HepG2 (cell line): ENCODE measurements around the gene AMZ1. TPM values are rescaled to one million over a fixed set of nuclear protein-coding genes. Genes with fewer than 3 reads are reported as not detected.
A peak's percentile ranks its signal among the peaks of the same experiment; 100 is the strongest.

ENCODE experiments used
- ATAC-seq: fragments of 200-7000 bp; cut with Tn5 transposase; 3 replicates; pipeline ENCODE4 v1.9.1; 2020; ENCODE audit warnings: mild to moderate bottlenecking, moderate library complexity
- BruUV-seq: library from RNA; stranded (reverse); fragments of 400-500 nt; replicated peaks from 2 replicates; lab custom pipeline; 2021; lab: Mats Ljungman, UMichigan
- CTCF ChIA-PET: fragments of 300-600 bp; formaldehyde crosslinking; extraction: SDS; loops from one replicate; lab custom pipeline; 2021; ENCODE audit warnings: low total read pairs, inconsistent platforms, low intra/inter-chr PET ratio; lab: Yijun Ruan, JAX
- POLR2A ChIA-PET: fragments of 350-600 bp; sonication (Branson Sonifier 250); formaldehyde crosslinking; loops from one replicate; lab custom pipeline; 2020; ENCODE audit warnings: antibody characterized with exemption, inconsistent platforms; lab: Yijun Ruan, JAX
- DNase-seq: peaks from one replicate; pipeline ENCODE4 v3.0.0-alpha.2; 2015; ENCODE audit warnings: low spot score
- FAIRE-seq: peaks from 3 replicates; lab custom pipeline; 2011; peaks lifted over from hg19 to GRCh38; lab: Jason Lieb, UNC
- H2AFZ ChIP-seq: one replicate; pipeline ENCODE4 v1.6.1; 2011; ENCODE audit warnings: low read length, inconsistent platforms
- H3K27ac ChIP-seq: fragments of 300-600 bp; 3 replicates; pipeline ENCODE4 v1.8.0; 2011; ENCODE audit warnings: mixed run types, mild to moderate bottlenecking, mixed read lengths, low read length, inconsistent platforms; ENCODE audit not compliant: insufficient read depth; ENCODE audit errors: extremely low read length
- H3K27me3 ChIP-seq, 2 experiments: fragments of 200-600 bp in 1 of 2; 2 replicates in 1 of 2; 3 replicates in 1 of 2; pipeline versions ENCODE4 v1.6.0 to v1.8.0; 2011; ENCODE audit warnings: low read length in 2 of 2, mild to moderate bottlenecking in 2 of 2, moderate library complexity in 2 of 2, inconsistent platforms in 1 of 2; ENCODE audit not compliant: insufficient read depth in 2 of 2, control insufficient read depth in 1 of 2
- H3K36me3 ChIP-seq, 2 experiments: fragments of 200-600 bp in 1 of 2; replicated peaks in 1 of 2; 2 replicates in 1 of 2; 3 replicates in 1 of 2; pipeline versions ENCODE4 v1.5.1 to v1.8.0; 2011; ENCODE audit warnings: low read length in 2 of 2, inconsistent platforms in 1 of 2; ENCODE audit not compliant: insufficient read depth in 2 of 2, control insufficient read depth in 1 of 2
- H3K4me1 ChIP-seq: 2 replicates; pipeline ENCODE4 v1.5.1; 2012; ENCODE audit warnings: low read length, inconsistent platforms; ENCODE audit not compliant: insufficient read depth
- H3K4me2 ChIP-seq: 2 replicates; pipeline ENCODE4 v1.6.0; 2011; ENCODE audit warnings: low read depth, low read length, inconsistent platforms
- H3K4me3 ChIP-seq, 3 experiments: fragments of 200-600 bp in 1 of 3; sonication (generic), shearing (Covaris generic) in 1 of 3; replicated peaks in 1 of 3; 2 replicates each; pipeline ENCODE4 v1.5.1; 2011 to 2016; ENCODE audit warnings: low read length in 3 of 3, inconsistent platforms in 2 of 3, low read depth in 2 of 3, mild to moderate bottlenecking in 2 of 3, control low read depth in 1 of 3, mixed read lengths in 1 of 3; ENCODE audit not compliant: insufficient read depth in 1 of 3
- H3K79me2 ChIP-seq: one replicate; pipeline ENCODE4 v1.6.1; 2011; ENCODE audit warnings: low read length, inconsistent platforms; ENCODE audit not compliant: insufficient read depth
- H3K9ac ChIP-seq: 2 replicates; pipeline ENCODE4 v1.6.0; 2011; ENCODE audit warnings: mild to moderate bottlenecking, low read depth, low read length, inconsistent platforms; ENCODE audit not compliant: insufficient read depth
- H3K9me3 ChIP-seq: 2 replicates; pipeline ENCODE4 v1.5.1; 2012; ENCODE audit warnings: mild to moderate bottlenecking, low read length
- H4K20me1 ChIP-seq: 2 replicates; pipeline ENCODE4 v1.6.0; 2011; ENCODE audit warnings: inconsistent platforms, mild to moderate bottlenecking, low read length, moderate library complexity; ENCODE audit not compliant: insufficient read depth
- AGO1 ChIP-seq: fragments of 200-400 bp; formaldehyde crosslinking; IDR thresholded peaks from 2 replicates; pipeline ENCODE4 v1.6.1; 2017; ENCODE audit warnings: mild to moderate bottlenecking, low read depth, low read length, moderate library complexity; ENCODE audit not compliant: poor library complexity, severe bottlenecking
- AGO2 ChIP-seq: fragments of 200-400 bp; formaldehyde crosslinking; optimal IDR thresholded peaks from 2 replicates; pipeline ENCODE3; 2017; ENCODE audit warnings: mild to moderate bottlenecking, low read depth, low read length, moderate library complexity
- DNMT3B ChIP-seq: conservative IDR thresholded peaks from 2 replicates; pipeline ENCODE4 v1.6.1; 2016; ENCODE audit warnings: missing biosample characterization, control low read depth
- EP300 ChIP-seq, 3 experiments: sonication (generic) in 1 of 3; formaldehyde crosslinking in 1 of 3; IDR thresholded peaks; 2 replicates each; pipeline versions ENCODE4 v1.5.1 to v1.6.1; 2011 to 2020; ENCODE audit warnings: low read depth in 2 of 3, low read length in 2 of 3, borderline replicate concordance in 1 of 3, improper control_type of control experiment in 1 of 3, mild to moderate bottlenecking in 1 of 3, missing genetic modification reagents in 1 of 3, moderate library complexity in 1 of 3
- FOSL1 ChIP-seq: sonication (generic); formaldehyde crosslinking; IDR thresholded peaks from 2 replicates; pipeline ENCODE4 v1.9.0; 2021; ENCODE audit warnings: missing genetic modification reagents, borderline replicate concordance
- HNRNPL ChIP-seq: fragments of 200-400 bp; formaldehyde crosslinking; IDR thresholded peaks from 2 replicates; pipeline ENCODE4 v1.6.1; 2017; ENCODE audit warnings: mild to moderate bottlenecking, low read depth, low read length
- HNRNPLL ChIP-seq: fragments of 200-400 bp; formaldehyde crosslinking; IDR thresholded peaks from 2 replicates; pipeline ENCODE4 v1.6.1; 2017; ENCODE audit warnings: mild to moderate bottlenecking, low read depth, low read length; ENCODE audit not compliant: poor library complexity, severe bottlenecking
- RNF2 ChIP-seq: fragments of 450-650 bp; conservative IDR thresholded peaks from 2 replicates; pipeline ENCODE4 v1.6.1; 2016; ENCODE audit warnings: low read depth
- SRY ChIP-seq: sonication (generic); formaldehyde crosslinking; IDR thresholded peaks from 2 replicates; pipeline ENCODE4 v1.8.0; 2022; ENCODE audit warnings: mild to moderate bottlenecking, missing genetic modification reagents
- ZFP36L1 ChIP-seq: sonication (generic); formaldehyde crosslinking; IDR thresholded peaks from 2 replicates; pipeline ENCODE4 v1.8.0; 2022; ENCODE audit warnings: mild to moderate bottlenecking, missing genetic modification reagents, moderate library complexity
- ZFY ChIP-seq: sonication (generic); formaldehyde crosslinking; IDR thresholded peaks from 2 replicates; pipeline ENCODE4 v1.4.0; 2020; ENCODE audit warnings: missing genetic modification reagents
- ZNF670 ChIP-seq: sonication (generic); formaldehyde crosslinking; IDR thresholded peaks from 2 replicates; pipeline ENCODE4 v1.8.0; 2022; ENCODE audit warnings: mild to moderate bottlenecking, missing genetic modification reagents, borderline replicate concordance
- ZNF768 ChIP-seq: sonication (generic); formaldehyde crosslinking; IDR thresholded peaks from 2 replicates; pipeline ENCODE4 v1.4.0; 2020; ENCODE audit warnings: missing genetic modification reagents
- whole genome bisulfite sequencing: methylation state at CpG from one replicate; pipeline ENCODE4 v1.1.6; 2017; ENCODE audit warnings: low lambda C conversion rate; 5-methylcytosine and 5-hydroxymethylcytosine counted together
- in situ Hi-C: cut with HindIII; loops from 2 replicates; pipeline ENCODE4 v1.10.0; 2017; ENCODE audit warnings: low pct_unique_long_range_greater_than_20kb; ENCODE audit not compliant: extremely low pct_ligation_motif_present
- intact Hi-C: fragments of 100-400 bp; cut with micrococcal nuclease; formaldehyde crosslinking; loops from one replicate; pipeline ENCODE4 v1.10.0; 2022; ENCODE audit not compliant: unreplicated experiment
- polyA plus RNA-seq, 8 experiments: library from polyadenylated mRNA; depleted of rRNA in 3 of 8; stranded (reverse) in 7 of 8; unstranded in 1 of 8; fragments of >200 nt; fragmentation: Illumina TruSeq in 4 of 8; extraction: Trizol in 4 of 8; gene quantifications; 2 replicates each; pipeline versions ENCODE4 v1.2.1 to v1.2.3, GENCODE V29; 2011 to 2016; ENCODE audit warnings: low read depth in 4 of 8, missing spikeins in 1 of 8, mixed read lengths in 1 of 8; ENCODE audit not compliant: insufficient read depth in 1 of 8
- total RNA-seq, 5 experiments: library from RNA; depleted of rRNA; stranded (reverse); fragments of >200 nt; fragmentation: Illumina TruSeq; extraction: Trizol; gene quantifications; 2 replicates each; pipeline ENCODE4 v1.2.3, GENCODE V29; 2016; ENCODE audit warnings: low read depth in 1 of 5
- TF ChIP-seq, protein P1 (sequence below): sonication (generic); formaldehyde crosslinking; IDR thresholded peaks from 2 replicates; pipeline ENCODE4 v1.8.0; 2022; ENCODE audit warnings: missing genetic modification reagents, mild to moderate bottlenecking, moderate library complexity, borderline replicate concordance
- TF ChIP-seq, protein P2 (sequence below): sonication (generic); formaldehyde crosslinking; IDR thresholded peaks from 2 replicates; pipeline ENCODE4 v1.5.1; 2020; ENCODE audit warnings: missing genetic modification reagents, mild to moderate bottlenecking, borderline replicate concordance
- TF ChIP-seq, protein P3 (sequence below): IDR thresholded peaks from 2 replicates; pipeline ENCODE4 v1.6.1; 2018; ENCODE audit warnings: missing genetic modification reagents, mild to moderate bottlenecking, missing compliant biosample characterization

Gene AMZ1
- total and polyA plus RNA-seq, 2 of the 13 experiments (the other 11 are each of a cell fraction or from before 2014, with no cell fraction given), result 0.03 TPM; not detected in 1

DNA sequence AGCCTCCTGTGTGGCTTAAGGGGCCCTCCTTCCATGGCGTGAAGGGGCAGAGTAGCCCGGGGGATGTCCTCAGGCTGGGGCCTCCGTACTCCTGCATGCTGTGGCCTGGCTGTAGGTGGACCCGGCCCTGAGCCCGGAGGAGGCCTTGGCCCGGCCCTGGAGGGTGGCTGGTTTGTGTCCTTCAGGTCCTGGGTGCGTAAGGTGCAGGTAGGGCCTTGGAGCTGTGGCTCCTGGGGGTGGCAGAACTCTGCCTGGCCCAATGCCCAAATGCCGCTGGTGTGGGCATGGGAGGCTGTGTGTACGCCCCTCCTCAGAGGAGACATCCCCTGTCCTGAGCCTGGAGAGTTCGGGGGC is 26.9 kb upstream of the AMZ1 start:
- no peak overlapping the region for H3K27ac ChIP-seq
- no peak for FAIRE-seq
- CTCF ChIA-PET, result no interaction called here

DNA sequence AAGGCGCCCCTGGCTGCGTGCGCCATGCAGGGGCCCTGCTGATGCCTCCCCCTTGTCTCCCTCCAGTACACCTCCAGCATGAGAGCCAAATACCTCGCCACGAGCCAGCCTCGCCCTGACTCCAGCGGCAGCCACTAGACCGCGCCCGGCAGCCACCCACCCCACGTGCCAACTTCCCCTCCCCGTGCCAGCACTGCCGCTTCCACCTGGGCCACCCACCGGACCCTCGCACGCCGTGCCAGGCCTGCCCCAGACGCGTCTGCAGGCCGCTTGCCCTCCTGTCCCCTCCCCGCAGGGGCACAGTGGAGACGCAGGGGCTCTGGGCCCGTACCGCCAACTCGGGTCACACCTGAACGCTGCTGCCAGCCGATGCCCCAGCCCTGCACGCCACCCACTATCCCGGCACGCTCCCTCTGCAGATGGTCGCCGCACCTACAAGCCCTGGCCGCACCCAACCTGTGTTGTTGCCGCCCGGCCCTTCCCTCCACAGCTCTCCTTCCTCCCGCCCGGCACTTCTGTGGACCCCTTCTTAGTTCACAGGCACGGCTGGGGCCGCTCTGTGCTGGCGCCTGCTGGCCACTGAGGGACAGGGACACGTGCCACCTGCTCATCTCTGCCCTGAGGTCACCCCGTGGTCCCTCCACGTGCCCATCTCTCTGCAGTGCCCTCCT is 26.3 kb upstream of the AMZ1 start:
- no TSS peak for BruUV-seq
- H3K27me3 ChIP-seq, result peaks cover 1 to 2% of the 10 kb centered on the region in 2 experiments; a peak in 3 of 5 replicates
- intact Hi-C loops (no loop called here), in situ Hi-C loops (no loop called here)
- no peak overlapping the region for H3K9ac ChIP-seq
- H3K27ac ChIP-seq, result no peak overlapping the region
- no peak for FAIRE-seq
- H3K4me2 ChIP-seq, result no peak overlapping the region
- peaks cover 7% of the 10 kb centered on the region; the same call in 1 of the 2 replicates for H4K20me1 ChIP-seq
- peaks cover 32% of the 10 kb centered on the region for H3K4me1 ChIP-seq
- H3K9me3 ChIP-seq, result no peaks in the 10 kb centered on the region
- peaks cover 15 to 23% of the 10 kb centered on the region in 2 experiments for H3K36me3 ChIP-seq
- ATAC-seq, result no peak
- H3K79me2 ChIP-seq, result no peaks in the 10 kb centered on the region
- no peak overlapping the region for H2AFZ ChIP-seq
- DNase-seq, result no peak
- CTCF ChIA-PET, result interaction anchor here (1.7 kb wide), 1 partner anchor 94 kb away, joined by 3 read pairs; no protein-coding TSS in a partner anchor
- POLR2A ChIA-PET, result no interaction called here
- WGBS, result 95% methylated on average over 34 of the region's 43 CpGs
- H3K4me3 ChIP-seq, result no peak overlapping the region
- TF ChIP-seq DNMT3B (CRISPR knock-in tag) (no peak), ZNF670 (CRISPR knock-in tag) (no peak), ZFP36L1 (no peak), FOSL1 (CRISPR knock-in tag) (no peak)
- TF ChIP-seq, protein P1, sequence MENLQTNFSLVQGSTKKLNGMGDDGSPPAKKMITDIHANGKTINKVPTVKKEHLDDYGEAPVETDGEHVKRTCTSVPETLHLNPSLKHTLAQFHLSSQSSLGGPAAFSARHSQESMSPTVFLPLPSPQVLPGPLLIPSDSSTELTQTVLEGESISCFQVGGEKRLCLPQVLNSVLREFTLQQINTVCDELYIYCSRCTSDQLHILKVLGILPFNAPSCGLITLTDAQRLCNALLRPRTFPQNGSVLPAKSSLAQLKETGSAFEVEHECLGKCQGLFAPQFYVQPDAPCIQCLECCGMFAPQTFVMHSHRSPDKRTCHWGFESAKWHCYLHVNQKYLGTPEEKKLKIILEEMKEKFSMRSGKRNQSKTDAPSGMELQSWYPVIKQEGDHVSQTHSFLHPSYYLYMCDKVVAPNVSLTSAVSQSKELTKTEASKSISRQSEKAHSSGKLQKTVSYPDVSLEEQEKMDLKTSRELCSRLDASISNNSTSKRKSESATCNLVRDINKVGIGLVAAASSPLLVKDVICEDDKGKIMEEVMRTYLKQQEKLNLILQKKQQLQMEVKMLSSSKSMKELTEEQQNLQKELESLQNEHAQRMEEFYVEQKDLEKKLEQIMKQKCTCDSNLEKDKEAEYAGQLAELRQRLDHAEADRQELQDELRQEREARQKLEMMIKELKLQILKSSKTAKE (CRISPR knock-in tag), result 0 out of 2 replicates have a peak, but pooled peaks have one; percentile 22
- TF ChIP-seq, protein P2, sequence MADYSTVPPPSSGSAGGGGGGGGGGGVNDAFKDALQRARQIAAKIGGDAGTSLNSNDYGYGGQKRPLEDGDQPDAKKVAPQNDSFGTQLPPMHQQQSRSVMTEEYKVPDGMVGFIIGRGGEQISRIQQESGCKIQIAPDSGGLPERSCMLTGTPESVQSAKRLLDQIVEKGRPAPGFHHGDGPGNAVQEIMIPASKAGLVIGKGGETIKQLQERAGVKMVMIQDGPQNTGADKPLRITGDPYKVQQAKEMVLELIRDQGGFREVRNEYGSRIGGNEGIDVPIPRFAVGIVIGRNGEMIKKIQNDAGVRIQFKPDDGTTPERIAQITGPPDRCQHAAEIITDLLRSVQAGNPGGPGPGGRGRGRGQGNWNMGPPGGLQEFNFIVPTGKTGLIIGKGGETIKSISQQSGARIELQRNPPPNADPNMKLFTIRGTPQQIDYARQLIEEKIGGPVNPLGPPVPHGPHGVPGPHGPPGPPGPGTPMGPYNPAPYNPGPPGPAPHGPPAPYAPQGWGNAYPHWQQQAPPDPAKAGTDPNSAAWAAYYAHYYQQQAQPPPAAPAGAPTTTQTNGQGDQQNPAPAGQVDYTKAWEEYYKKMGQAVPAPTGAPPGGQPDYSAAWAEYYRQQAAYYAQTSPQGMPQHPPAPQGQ (CRISPR knock-in tag), result no peak

More for the DNA sequence above, 26.9 kb upstream of the AMZ1 start:
- Histone ChIP-seq H3K36me3 (peaks cover 22 to 28% of the 10 kb centered on the region in 2 experiments), H3K27me3 (no peaks in the 10 kb centered on the region), H3K9ac (no peak overlapping the region), H3K79me2 (no peaks in the 10 kb centered on the region), H3K4me2 (no peak overlapping the region), H2AFZ (no peak overlapping the region), H3K4me1 (peaks cover 26% of the 10 kb centered on the region), H4K20me1 (peaks cover 7% of the 10 kb centered on the region; the same call in 1 of the 2 replicates), H3K9me3 (no peaks in the 10 kb centered on the region)
- intact Hi-C loops, result no loop called here
- in situ Hi-C loops, result no loop called here
- POLR2A ChIA-PET, result interaction anchor here (0.7 kb wide), 1 partner anchor 213 kb away, joined by 4 read pairs; no protein-coding TSS in a partner anchor
- ATAC-seq (no peak), DNase-seq (no peak)
- no TSS peak for BruUV-seq
- 100% methylated on average over 1 of the region's 10 CpGs for WGBS
- 0 out of 2 replicates have a peak, but pooled peaks have one; percentile 11 for TF ChIP-seq HNRNPL
- TF ChIP-seq AGO1, result peak; percentile 18
- TF ChIP-seq ZFY (CRISPR knock-in tag), result peak; percentile 21; the same call in 1 of the 2 replicates
- TF ChIP-seq ZNF768 (CRISPR knock-in tag), result no peak
- TF ChIP-seq HNRNPLL, result peak; percentile 23
- no peak for TF ChIP-seq SRY (CRISPR knock-in tag)
- no peak for TF ChIP-seq EP300 (IDR thresholded peaks at IDR 0.05; ENCODE audit: low read depth in 2 of 2, low read length in 2 of 2)
- TF ChIP-seq EP300 (CRISPR knock-in tag; IDR thresholded peaks at IDR 0.05; ENCODE audit: borderline replicate concordance), result no peak
- TF ChIP-seq AGO2, result peak; percentile 65
- TF ChIP-seq, protein P3, sequence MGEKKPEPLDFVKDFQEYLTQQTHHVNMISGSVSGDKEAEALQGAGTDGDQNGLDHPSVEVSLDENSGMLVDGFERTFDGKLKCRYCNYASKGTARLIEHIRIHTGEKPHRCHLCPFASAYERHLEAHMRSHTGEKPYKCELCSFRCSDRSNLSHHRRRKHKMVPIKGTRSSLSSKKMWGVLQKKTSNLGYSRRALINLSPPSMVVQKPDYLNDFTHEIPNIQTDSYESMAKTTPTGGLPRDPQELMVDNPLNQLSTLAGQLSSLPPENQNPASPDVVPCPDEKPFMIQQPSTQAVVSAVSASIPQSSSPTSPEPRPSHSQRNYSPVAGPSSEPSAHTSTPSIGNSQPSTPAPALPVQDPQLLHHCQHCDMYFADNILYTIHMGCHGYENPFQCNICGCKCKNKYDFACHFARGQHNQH (CRISPR knock-in tag), result 0 out of 2 replicates have a peak, but pooled peaks have one; percentile 14
- TF ChIP-seq RNF2, result no peak
- TF ChIP-seq, all 625 proteins: peak for 6
- H3K4me3 ChIP-seq, result no peak overlapping the region
